Activated naive CD4-positive, alpha-beta T cell treated with anti-CD3 and anti-CD28 coated beads, Interleukin-2, amount 50 U/mL, for 24 hours (primary cell): ENCODE data around the gene PPARG.

Experiments used
- H3K27ac Mint-ChIP-seq: one replicate; pipeline ENCODE4 v1.8.0; 2021; ENCODE audit warnings: mild to moderate bottlenecking, mixed read lengths
- H3K27me3 Mint-ChIP-seq: one replicate; pipeline ENCODE4 v1.8.0; 2021; ENCODE audit warnings: mixed read lengths
- H3K36me3 Mint-ChIP-seq: one replicate; pipeline ENCODE4 v1.8.0; 2021; ENCODE audit warnings: mixed read lengths
- H3K4me1 Mint-ChIP-seq: one replicate; pipeline ENCODE4 v1.8.0; 2021; ENCODE audit warnings: mixed read lengths
- H3K4me3 Mint-ChIP-seq: one replicate; pipeline ENCODE4 v1.8.0; 2021; ENCODE audit warnings: mild to moderate bottlenecking, mixed read lengths
- H3K9me3 Mint-ChIP-seq: one replicate; pipeline ENCODE4 v1.8.0; 2021; ENCODE audit warnings: mixed read lengths

Gene PPARG

GRCh38 chr3:12292770-12293169, 3.9 kb downstream of the PPARG start:
- Mint-ChIP-seq H3K4me1 (no peaks in the 10 kb centered on the region), H3K4me3 (no peak overlapping the region), H3K9me3 (no peaks in the 10 kb centered on the region), H3K27me3 (peaks cover 22% of the 10 kb centered on the region), H3K36me3 (no peaks in the 10 kb centered on the region), H3K27ac (no peak overlapping the region)

GRCh38 chr3:12294885-12295580, 6.2 kb downstream of the PPARG start:
- H3K27me3 Mint-ChIP-seq = peaks cover 10% of the 10 kb centered on the region
- no peak overlapping the region for H3K4me3 Mint-ChIP-seq
- no peaks in the 10 kb centered on the region for H3K4me1 Mint-ChIP-seq
- H3K9me3 Mint-ChIP-seq = no peaks in the 10 kb centered on the region
- H3K27ac Mint-ChIP-seq = no peak overlapping the region
- H3K36me3 Mint-ChIP-seq = no peaks in the 10 kb centered on the region

GRCh38 chr3:12296511-12296910, 7.6 kb downstream of the PPARG start:
- peaks cover 7% of the 10 kb centered on the region for H3K27me3 Mint-ChIP-seq
- no peaks in the 10 kb centered on the region for H3K36me3 Mint-ChIP-seq
- no peak overlapping the region for H3K4me3 Mint-ChIP-seq
- no peaks in the 10 kb centered on the region for H3K9me3 Mint-ChIP-seq
- H3K4me1 Mint-ChIP-seq = no peaks in the 10 kb centered on the region
- H3K27ac Mint-ChIP-seq = no peak overlapping the region

GRCh38 chr3:12299026-12299425, 10.2 kb downstream of the PPARG start:
- H3K4me1 Mint-ChIP-seq = no peaks in the 10 kb centered on the region
- H3K36me3 Mint-ChIP-seq = no peaks in the 10 kb centered on the region
- H3K27me3 Mint-ChIP-seq = no peaks in the 10 kb centered on the region
- no peak overlapping the region for H3K4me3 Mint-ChIP-seq
- no peak overlapping the region for H3K27ac Mint-ChIP-seq
- H3K9me3 Mint-ChIP-seq = no peaks in the 10 kb centered on the region

- Mint-ChIP-seq H3K9me3 (no peaks in the 10 kb centered on the region), H3K4me1 (no peaks in the 10 kb centered on the region), H3K4me3 (no peak overlapping the region), H3K36me3 (no peaks in the 10 kb centered on the region), H3K27me3 (peaks cover 4% of the 10 kb centered on the region), H3K27ac (no peak overlapping the region)
These were observed 11.3 kb downstream of the PPARG start for GRCh38 chr3:12300137-12300536.

- Mint-ChIP-seq H3K27ac (no peak overlapping the region), H3K9me3 (no peaks in the 10 kb centered on the region), H3K36me3 (no peaks in the 10 kb centered on the region), H3K4me3 (no peak overlapping the region), H3K4me1 (no peaks in the 10 kb centered on the region), H3K27me3 (peaks cover 4% of the 10 kb centered on the region)
These were observed 12.2 kb downstream of the PPARG start for GRCh38 chr3:12301031-12301430.

- Mint-ChIP-seq H3K9me3 (no peaks in the 10 kb centered on the region), H3K27me3 (peaks cover 6% of the 10 kb centered on the region), H3K36me3 (no peaks in the 10 kb centered on the region), H3K27ac (no peak overlapping the region), H3K4me1 (no peaks in the 10 kb centered on the region), H3K4me3 (no peak overlapping the region)
These were observed 12.6 kb downstream of the PPARG start for GRCh38 chr3:12301513-12301912.

- no peaks in the 10 kb centered on the region for H3K4me1 Mint-ChIP-seq
These were observed 13.7 kb downstream of the PPARG start for GRCh38 chr3:12302564-12302963.

GRCh38 chr3:12303534-12303933, 14.7 kb downstream of the PPARG start:
- no peak overlapping the region for H3K4me3 Mint-ChIP-seq
- no peaks in the 10 kb centered on the region for H3K4me1 Mint-ChIP-seq

More at GRCh38 chr3:12302564-12302963, 13.7 kb downstream of the PPARG start:
- Mint-ChIP-seq H3K27ac (no peak overlapping the region), H3K27me3 (peaks cover 6% of the 10 kb centered on the region), H3K36me3 (no peaks in the 10 kb centered on the region), H3K4me3 (no peak overlapping the region), H3K9me3 (no peaks in the 10 kb centered on the region)

GRCh38 chr3:12303993-12304392, 15.1 kb downstream of the PPARG start:
- Mint-ChIP-seq H3K9me3 (no peaks in the 10 kb centered on the region), H3K27ac (no peak overlapping the region), H3K4me3 (no peak overlapping the region), H3K36me3 (no peaks in the 10 kb centered on the region), H3K4me1 (no peaks in the 10 kb centered on the region), H3K27me3 (peaks cover 7% of the 10 kb centered on the region)

More at GRCh38 chr3:12303534-12303933, 14.7 kb downstream of the PPARG start:
- no peaks in the 10 kb centered on the region for H3K36me3 Mint-ChIP-seq
- no peak overlapping the region for H3K27ac Mint-ChIP-seq
- peaks cover 7% of the 10 kb centered on the region for H3K27me3 Mint-ChIP-seq
- H3K9me3 Mint-ChIP-seq = no peaks in the 10 kb centered on the region

- H3K36me3 Mint-ChIP-seq = no peaks in the 10 kb centered on the region
- H3K27me3 Mint-ChIP-seq = peaks cover 11% of the 10 kb centered on the region
- H3K4me1 Mint-ChIP-seq = no peaks in the 10 kb centered on the region
- H3K9me3 Mint-ChIP-seq = no peaks in the 10 kb centered on the region
- no peak overlapping the region for H3K4me3 Mint-ChIP-seq
- no peak overlapping the region for H3K27ac Mint-ChIP-seq
These were observed 18.3 kb downstream of the PPARG start for GRCh38 chr3:12307136-12307535.

GRCh38 chr3:12308517-12308916, 19.6 kb downstream of the PPARG start:
- Mint-ChIP-seq H3K36me3 (no peaks in the 10 kb centered on the region), H3K27ac (no peak overlapping the region), H3K4me3 (peak overlapping the region; percentile 8), H3K4me1 (no peaks in the 10 kb centered on the region), H3K27me3 (peaks cover 11% of the 10 kb centered on the region), H3K9me3 (no peaks in the 10 kb centered on the region)

GRCh38 chr3:12309716-12310115, 20.8 kb downstream of the PPARG start:
- Mint-ChIP-seq H3K9me3 (no peaks in the 10 kb centered on the region), H3K36me3 (no peaks in the 10 kb centered on the region), H3K27ac (no peak overlapping the region), H3K4me1 (no peaks in the 10 kb centered on the region), H3K27me3 (peaks cover 11% of the 10 kb centered on the region), H3K4me3 (no peak overlapping the region)

GRCh38 chr3:12312010-12312409, 23.1 kb downstream of the PPARG start:
- Mint-ChIP-seq H3K4me1 (no peaks in the 10 kb centered on the region), H3K27ac (no peak overlapping the region), H3K27me3 (peaks cover 12% of the 10 kb centered on the region), H3K4me3 (no peak overlapping the region), H3K9me3 (no peaks in the 10 kb centered on the region), H3K36me3 (no peaks in the 10 kb centered on the region)

- H3K27me3 Mint-ChIP-seq = peaks cover 11% of the 10 kb centered on the region
- H3K4me3 Mint-ChIP-seq = no peak overlapping the region
- H3K36me3 Mint-ChIP-seq = no peaks in the 10 kb centered on the region
- no peak overlapping the region for H3K27ac Mint-ChIP-seq
- no peaks in the 10 kb centered on the region for H3K9me3 Mint-ChIP-seq
- H3K4me1 Mint-ChIP-seq = no peaks in the 10 kb centered on the region
These were observed 24.6 kb downstream of the PPARG start for GRCh38 chr3:12313519-12313918.

GRCh38 chr3:12316253-12316652, 27.4 kb downstream of the PPARG start:
- Mint-ChIP-seq H3K4me1 (no peaks in the 10 kb centered on the region), H3K9me3 (no peaks in the 10 kb centered on the region), H3K27ac (no peak overlapping the region), H3K36me3 (no peaks in the 10 kb centered on the region), H3K27me3 (peaks cover 8% of the 10 kb centered on the region), H3K4me3 (no peak overlapping the region)
